Kasumi-1 (cell line): ENCODE results near the gene KRTAP9-3.
"Not testable (repeated sequence)": the region's sequence is repeated elsewhere in the genome, so short reads cannot be mapped to it uniquely, and the experiment has no call there.

Source experiments
- DNase-seq, 2 experiments: peaks; one replicate each; lab custom pipeline; 2025; lab: John Stamatoyannopoulos, UW

Gene KRTAP9-3

GRCh38 chr17:41232399-41233105 is at the start of gene KRTAP9-3:
Gene KRTAP9-3, plus strand, starts transcription at chr17:41232449. Its CDS starts 53 bp downstream, at chr17:41232502.
- not testable (repeated sequence) for DNase-seq

- DNase-seq, result no peak
These were observed 47.7 kb upstream of the KRTAP9-3 start, which contains the start of gene KRTAP4-1 for GRCh38 chr17:41184480-41184961. Gene KRTAP4-1, minus strand, starts transcription at chr17:41184911. Its CDS starts 57 bp downstream, at chr17:41184854.

GRCh38 chr17:41185001-41185400 is 47.2 kb upstream of the KRTAP9-3 start:
- no peak for DNase-seq

DNA sequence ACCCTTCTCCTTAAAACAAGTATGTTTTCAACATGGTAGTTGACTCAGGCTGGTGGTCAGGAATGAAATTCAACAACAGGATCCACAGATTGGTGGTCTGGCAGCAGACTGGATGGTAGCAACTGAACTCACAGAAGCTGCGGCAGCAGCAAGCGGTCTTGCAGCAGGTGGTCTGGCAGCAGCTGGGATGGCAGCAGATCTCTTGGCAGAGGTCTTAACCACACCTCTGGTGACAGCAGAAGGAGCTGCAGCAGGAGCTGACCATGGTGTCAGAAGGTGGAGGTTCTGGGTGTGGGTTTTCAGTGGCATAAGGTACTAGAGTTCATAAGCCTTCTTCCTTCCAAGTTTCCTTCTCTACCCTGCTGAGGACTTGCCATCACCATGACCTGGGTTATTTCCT is 45.4 kb upstream of the KRTAP9-3 start:
- DNase-seq, result no peak

DNA sequence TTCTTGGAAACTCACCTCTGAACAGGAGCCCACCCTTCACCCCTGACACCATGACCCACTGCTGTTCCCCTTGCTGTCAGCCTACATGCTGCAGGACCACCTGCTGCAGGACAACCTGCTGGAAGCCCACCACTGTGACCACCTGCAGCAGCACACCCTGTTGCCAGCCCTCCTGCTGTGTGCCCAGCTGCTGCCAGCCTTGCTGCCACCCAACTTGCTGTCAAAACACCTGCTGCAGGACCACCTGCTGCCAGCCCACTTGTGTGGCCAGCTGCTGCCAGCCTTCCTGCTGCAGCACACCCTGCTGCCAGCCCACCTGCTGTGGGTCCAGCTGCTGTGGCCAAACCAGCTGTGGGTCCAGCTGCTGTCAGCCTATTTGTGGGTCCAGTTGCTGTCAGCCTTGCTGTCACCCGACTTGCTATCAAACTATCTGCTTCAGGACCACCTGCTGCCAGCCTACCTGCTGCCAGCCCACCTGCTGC is 42.4 kb upstream of the KRTAP9-3 start, which contains the start of gene KRTAP9-1:
TSS of gene KRTAP9-1 (plus strand) at position 51 of the 482 bp plus-strand sequence. CDS start at position 51, 0 bp downstream.
- not testable (repeated sequence) for DNase-seq

GRCh38 chr17:41190328-41190727 is 41.9 kb upstream of the KRTAP9-3 start:
- no peak for DNase-seq

DNA sequence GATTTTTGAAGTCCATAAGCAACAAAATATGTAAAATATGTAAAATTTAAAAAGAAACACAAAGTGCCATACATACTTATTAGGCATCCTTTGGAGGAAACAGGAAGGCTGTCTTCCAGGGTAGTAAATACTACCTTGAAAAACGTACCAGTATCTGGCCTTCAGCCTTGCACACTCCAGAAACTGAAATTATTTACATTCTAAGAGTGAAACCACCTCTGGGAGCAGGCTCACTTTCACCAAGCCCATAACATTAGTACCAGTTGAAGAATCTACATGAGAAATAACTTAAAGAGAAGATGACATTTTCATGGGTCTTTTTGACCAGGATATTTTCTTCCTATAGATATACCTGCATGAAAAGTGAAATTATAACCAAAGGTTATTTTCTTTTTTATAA is 36.2 kb upstream of the KRTAP9-3 start:
- no peak for DNase-seq

DNA sequence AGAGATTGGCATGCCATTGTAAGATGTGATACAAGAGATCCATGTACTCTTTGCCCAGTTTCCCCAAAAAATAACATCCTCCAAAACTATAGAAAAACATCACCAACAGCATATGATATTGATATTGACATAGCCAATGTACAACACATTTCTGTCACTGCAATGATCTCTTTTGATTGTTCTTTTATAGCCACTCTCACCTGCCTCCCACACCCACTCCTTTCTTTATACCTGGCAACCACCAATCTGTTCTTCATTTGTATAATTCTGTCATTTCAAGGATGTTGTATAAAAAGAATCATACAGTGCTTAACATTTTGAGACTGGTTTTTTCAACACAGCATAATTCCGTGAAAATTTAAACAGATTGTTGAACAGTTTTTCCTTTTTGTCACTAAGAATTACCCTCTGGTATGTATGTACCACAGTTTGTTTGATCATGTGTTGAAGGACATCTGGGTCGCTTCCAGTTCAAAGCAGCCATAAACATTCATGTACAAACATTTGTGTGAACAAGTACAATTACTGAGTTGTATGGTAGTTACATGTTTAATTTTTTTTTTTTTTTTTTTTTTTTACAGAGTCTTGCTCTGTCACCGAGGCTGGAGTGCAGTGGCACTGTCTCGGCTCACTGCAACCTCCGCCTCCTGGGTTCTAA is 32.7 kb upstream of the KRTAP9-3 start:
- no peak for DNase-seq

DNA sequence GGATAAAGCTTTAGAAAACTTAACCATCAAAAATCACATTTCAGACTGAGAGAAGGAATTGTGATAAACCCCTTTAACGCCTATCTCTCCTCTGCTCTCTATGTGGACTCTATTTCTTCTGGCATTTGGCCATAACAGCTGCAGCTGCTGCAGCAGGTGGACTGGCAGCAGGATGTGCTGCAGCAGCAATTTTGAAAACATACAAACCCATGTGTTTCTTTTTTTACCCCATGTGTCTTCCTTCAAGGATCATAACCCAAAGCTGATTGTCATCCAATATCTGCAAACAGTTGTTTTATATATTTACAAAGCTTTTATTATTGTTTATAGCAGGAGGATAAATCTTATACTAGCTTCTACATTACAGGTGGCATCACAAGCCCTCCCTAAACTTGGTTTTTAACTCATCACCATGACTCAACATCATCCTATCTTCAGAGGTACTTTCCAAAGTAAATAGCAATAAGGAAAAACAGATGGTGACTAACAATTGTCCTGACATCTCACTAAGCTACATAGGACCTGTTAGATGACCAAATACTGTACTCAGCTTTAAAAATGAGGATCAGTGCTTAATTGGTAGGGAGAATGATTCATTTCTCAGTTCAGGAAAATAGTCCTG is 20.3 kb upstream of the KRTAP9-3 start:
- DNase-seq, result no peak

DNA sequence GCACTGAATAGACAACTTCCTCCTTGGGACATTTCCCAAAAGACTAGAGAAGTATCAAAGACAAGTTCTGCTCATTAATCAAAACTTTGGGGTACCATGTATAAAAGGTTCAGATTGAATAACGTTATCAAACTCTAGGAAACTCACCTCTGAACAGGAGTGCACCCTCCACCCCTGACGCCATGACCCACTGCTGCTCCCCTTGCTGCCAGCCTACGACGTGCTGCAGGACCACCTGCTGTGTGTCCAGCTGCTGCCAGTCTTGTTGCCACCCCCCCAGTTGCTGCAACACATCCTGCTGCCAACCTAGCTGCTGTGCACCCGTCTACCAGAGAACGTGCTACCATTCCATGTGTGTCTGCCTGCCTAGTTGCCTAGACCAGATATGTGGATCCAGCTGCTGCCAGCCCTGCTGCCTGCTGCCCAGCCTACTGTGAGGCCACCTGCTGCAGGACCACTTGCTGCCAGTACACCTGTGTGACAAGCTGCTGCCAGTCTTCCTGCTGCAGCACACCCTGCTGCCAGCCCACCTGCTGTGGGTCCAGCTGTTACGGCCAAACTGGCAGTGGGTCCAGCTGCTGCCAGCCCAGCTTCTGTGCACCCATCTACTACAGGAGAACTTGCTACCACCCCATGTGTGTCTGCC is 19.6 kb upstream of the KRTAP9-3 start:
- DNase-seq, result no peak

- no peak for DNase-seq
These were observed 16.6 kb upstream of the KRTAP9-3 start for GRCh38 chr17:41215681-41216080.

- no peak for DNase-seq
These were observed 8.4 kb upstream of the KRTAP9-3 start for GRCh38 chr17:41223821-41224220.

DNA sequence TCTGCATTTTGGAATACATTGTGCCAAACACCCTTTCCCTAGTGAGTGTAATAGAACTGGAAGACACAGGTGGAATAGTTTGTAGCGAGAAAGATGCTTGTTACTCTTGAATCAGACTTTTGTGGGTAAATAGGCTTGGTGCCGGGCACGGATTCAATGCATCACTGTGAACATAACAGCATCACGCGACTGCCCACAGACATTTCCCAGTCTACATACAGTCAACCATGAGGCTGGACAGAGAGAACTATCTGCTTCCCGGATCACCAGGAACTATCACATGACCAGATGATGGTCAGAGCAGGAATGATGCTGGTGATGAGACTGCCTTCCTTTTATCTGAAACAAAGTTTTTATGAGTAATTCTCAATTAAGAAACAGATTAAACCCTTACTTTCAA is 6.2 kb upstream of the KRTAP9-3 start:
- DNase-seq, result no peak

- not testable (repeated sequence) for DNase-seq
These were observed 5.6 kb upstream of the KRTAP9-3 start, which contains the start of gene KRTAP9-2 for GRCh38 chr17:41226598-41227095. Gene KRTAP9-2, plus strand, starts transcription at chr17:41226648. Its CDS starts 7 bp downstream, at chr17:41226655.

- DNase-seq, result no peak
These were observed 2.2 kb upstream of the KRTAP9-3 start for GRCh38 chr17:41230094-41230493.

DNA sequence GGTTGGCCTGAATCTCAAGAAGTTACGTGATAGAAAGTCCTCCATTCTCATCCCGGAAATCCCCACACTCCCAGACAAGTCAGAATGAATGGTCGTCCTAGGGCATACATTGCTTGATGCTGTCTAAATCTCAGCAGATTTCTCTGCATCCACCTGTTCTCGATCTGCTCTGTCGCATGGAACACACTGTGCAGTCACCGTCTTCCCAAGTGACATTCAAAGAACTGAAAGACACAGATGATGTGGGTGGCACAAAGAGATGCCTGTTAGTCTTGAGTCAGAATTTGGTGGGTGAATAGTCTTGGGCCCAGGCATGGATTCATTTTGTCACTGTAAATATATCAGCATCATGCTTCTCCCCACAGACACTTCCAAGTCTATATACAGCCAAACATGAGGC is 518 bp upstream of the KRTAP9-3 start:
- DNase-seq, result no peak

DNA sequence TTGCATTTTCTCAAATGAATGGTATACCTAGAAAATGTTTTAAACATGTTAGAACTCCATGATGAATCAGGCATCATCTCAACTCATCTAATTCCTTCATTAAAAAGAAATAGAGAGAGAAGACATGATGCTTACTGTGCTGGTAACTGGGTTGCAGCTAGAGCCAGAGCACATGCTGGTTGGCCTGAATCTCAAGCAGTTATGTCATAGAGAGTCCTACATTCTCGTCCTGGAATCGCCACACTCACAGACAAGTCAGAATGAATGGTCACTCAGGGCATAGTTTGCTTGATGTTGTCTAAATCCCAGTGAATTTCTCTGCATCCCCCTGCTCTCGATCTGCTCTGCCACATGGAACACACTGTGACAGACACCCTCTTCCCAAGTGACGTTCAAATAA is 4.9 kb downstream of the KRTAP9-3 start:
- not testable (repeated sequence) for DNase-seq

DNA sequence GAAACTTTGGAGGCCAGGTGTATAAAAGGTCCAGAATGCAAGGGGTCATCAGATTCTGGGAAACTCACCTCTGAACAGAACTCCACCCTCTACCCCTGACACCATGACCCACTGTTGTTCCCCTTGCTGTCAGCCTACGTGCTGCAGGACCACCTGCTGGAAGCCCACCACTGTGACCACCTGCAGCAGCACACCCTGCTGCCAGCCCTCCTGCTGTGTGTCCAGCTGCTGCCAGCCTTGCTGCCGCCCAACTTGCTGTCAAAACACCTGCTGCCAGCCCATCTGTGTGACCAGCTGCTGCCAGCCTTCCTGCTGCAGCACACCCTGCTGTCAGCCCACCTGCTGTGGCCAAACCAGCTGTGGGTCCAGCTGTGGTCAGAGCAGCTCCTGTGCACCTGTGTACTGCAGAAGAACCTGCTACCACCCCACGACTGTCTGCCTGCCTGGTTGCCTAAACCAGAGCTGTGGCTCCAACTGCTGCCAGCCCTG is 5.7 kb downstream of the KRTAP9-3 start, which contains the start of gene KRTAP9-8:
TSS of gene KRTAP9-8 (plus strand) at position 51 of the 489 bp plus-strand sequence. CDS start at position 104, 53 bp downstream.
- not testable (repeated sequence) for DNase-seq

- not testable (repeated sequence) for DNase-seq
These were observed 14.9 kb downstream of the KRTAP9-3 start for GRCh38 chr17:41246995-41247787.

- DNase-seq, result not testable (repeated sequence)
These were observed 17.5 kb downstream of the KRTAP9-3 start, which contains the start of gene KRTAP9-4 for GRCh38 chr17:41249637-41250240. Gene KRTAP9-4, plus strand, starts transcription at chr17:41249687. Its CDS starts 34 bp downstream, at chr17:41249721.
